GM12891 (cell line): ENCODE data around the gene PLP2.

Experiments used
- DNase-seq: peaks from one replicate; pipeline ENCODE4 v3.0.0; 2011; ENCODE audit warnings: low spot score; ENCODE audit not compliant: insufficient read length
- FAIRE-seq: peaks from 2 replicates; lab custom pipeline; 2011; peaks lifted over from hg19 to GRCh38; lab: Jason Lieb, UNC
- PAX5 ChIP-seq: IDR thresholded peaks from 2 replicates; pipeline ENCODE4 v1.6.1; 2011; ENCODE audit warnings: low read length, moderate library complexity, mild to moderate bottlenecking; ENCODE audit not compliant: insufficient read depth, severe bottlenecking
- POLR2A ChIP-seq: IDR thresholded peaks from 2 replicates; pipeline ENCODE4 v1.6.1; 2011; ENCODE audit warnings: low read depth, low read length, control low read depth
- POLR2AphosphoS5 ChIP-seq: IDR thresholded peaks from 2 replicates; pipeline ENCODE4 v1.6.1; 2011; ENCODE audit warnings: low read depth, low read length, control low read depth
- POU2F2 ChIP-seq: IDR thresholded peaks from 2 replicates; pipeline ENCODE4 v1.6.1; 2011; ENCODE audit warnings: low read depth, mild to moderate bottlenecking, control low read depth, low read length, moderate library complexity
- SPI1 ChIP-seq: IDR thresholded peaks from 2 replicates; pipeline ENCODE4 v1.6.1; 2011; ENCODE audit warnings: low read depth, low read length, control low read depth
- TAF1 ChIP-seq: IDR thresholded peaks from 2 replicates; pipeline ENCODE4 v1.6.1; 2011; ENCODE audit warnings: low read depth, low read length, control low read depth

The PLP2 gene

GRCh38 chrX:49186125-49187027 lies 14.7 kb downstream of the PLP2 start, which contains the start of gene PRICKLE3:
TSS of gene PRICKLE3 (minus strand) at chrX:49186373. CDS start at chrX:49186297, 76 bp downstream.
- no peak for TF ChIP-seq TAF1
- TF ChIP-seq POLR2A, result 0 out of 2 replicates have a peak, but pooled peaks have one; percentile 28
- no peak for TF ChIP-seq SPI1
- no peak for TF ChIP-seq POU2F2
- no peak for TF ChIP-seq POLR2AphosphoS5
- TF ChIP-seq PAX5, result no peak
- peak; percentile 74 for DNase-seq
- FAIRE-seq, result peak; percentile 98

GRCh38 chrX:49187028-49187394 lies 15.3 kb downstream of the PLP2 start:
- DNase-seq, result no peak
- TF ChIP-seq TAF1 (no peak), POU2F2 (no peak), POLR2AphosphoS5 (no peak), SPI1 (no peak), POLR2A (no peak), PAX5 (no peak)
- no peak for FAIRE-seq

GRCh38 chrX:49187526-49187925 lies 15.8 kb downstream of the PLP2 start:
- DNase-seq, result no peak
- no peak for FAIRE-seq
- no peak for TF ChIP-seq POLR2A
- TF ChIP-seq POU2F2, result no peak
- TF ChIP-seq PAX5, result no peak
- no peak for TF ChIP-seq TAF1
- no peak for TF ChIP-seq SPI1
- TF ChIP-seq POLR2AphosphoS5, result no peak

- TF ChIP-seq POLR2A (no peak), SPI1 (no peak), POU2F2 (no peak), TAF1 (no peak), PAX5 (no peak)
These were observed 16.9 kb downstream of the PLP2 start for GRCh38 chrX:49188468-49189076.

GRCh38 chrX:49189606-49190005 lies 17.9 kb downstream of the PLP2 start:
- TF ChIP-seq POLR2A (no peak), PAX5 (no peak), POU2F2 (no peak), POLR2AphosphoS5 (no peak), TAF1 (no peak), SPI1 (no peak)
- FAIRE-seq (no peak), DNase-seq (no peak)

More at GRCh38 chrX:49188468-49189076, 16.9 kb downstream of the PLP2 start:
- FAIRE-seq (no peak), DNase-seq (no peak)

- TF ChIP-seq SPI1, result no peak
- peak; percentile 40; the same call in 1 of the 2 replicates for TF ChIP-seq POLR2A
- peak; percentile 40; the same call in 1 of the 2 replicates for TF ChIP-seq TAF1
- peak; percentile 56 for TF ChIP-seq POLR2AphosphoS5
- no peak for TF ChIP-seq PAX5
- no peak for TF ChIP-seq POU2F2
- peak; percentile 100 for FAIRE-seq
- DNase-seq, result peak; percentile 66
These were observed 19.3 kb downstream of the PLP2 start for GRCh38 chrX:49190821-49191573.

- FAIRE-seq (no peak), DNase-seq (no peak)
- TF ChIP-seq POU2F2 (no peak), SPI1 (no peak), POLR2AphosphoS5 (no peak), TAF1 (no peak), PAX5 (no peak), POLR2A (no peak)
These were observed 19.9 kb downstream of the PLP2 start for GRCh38 chrX:49191574-49192011.

GRCh38 chrX:49192722-49193328 lies 21.1 kb downstream of the PLP2 start:
- FAIRE-seq, result peak; percentile 91
- TF ChIP-seq SPI1 (no peak), POU2F2 (no peak), PAX5 (no peak), POLR2AphosphoS5 (no peak), TAF1 (no peak), POLR2A (no peak)
- DNase-seq, result no peak
